Sigmoid colon (tissue), 7 donors: ENCODE data around the gene USP2. TPM values are rescaled to one million over a fixed set of nuclear protein-coding genes. Genes with fewer than 3 reads are reported as not detected.
A peak's percentile ranks its signal among the peaks of the same experiment; 100 is the strongest.

Experiments used
- DNase-seq: peaks from one replicate; pipeline ENCODE4 v3.0.0-alpha.2; 2019
- H3K27ac ChIP-seq, 4 donors: fragments of 200-600 bp; sonication (generic); one replicate each; pipeline ENCODE4 v1.5.1; 2016 to 2019; ENCODE audit warnings: mild to moderate bottlenecking in 1 of 4
- H3K27me3 ChIP-seq, 3 donors: fragments of 200-600 bp; sonication (generic); one replicate each; pipeline ENCODE4 v1.5.1; 2019; ENCODE audit warnings: mild to moderate bottlenecking in 1 of 3
- H3K36me3 ChIP-seq, 4 donors: fragments of 200-600 bp; sonication (generic); one replicate each; pipeline ENCODE4 v1.5.1; 2016 to 2019
- H3K4me1 ChIP-seq, 4 donors: fragments of 200-600 bp; sonication (generic); one replicate each; pipeline ENCODE4 v1.5.1; 2017 to 2019
- H3K4me3 ChIP-seq, 4 donors: fragments of 200-600 bp; sonication (generic); one replicate each; pipeline ENCODE4 v1.5.1; 2017 to 2019; ENCODE audit warnings: mild to moderate bottlenecking in 2 of 4, moderate library complexity in 1 of 4
- H3K9me3 ChIP-seq, 4 donors: fragments of 200-600 bp in 3 of 4; sonication (generic) in 3 of 4; one replicate each; pipeline versions ENCODE4 v1.5.1 to v1.6.1; 2013 to 2019
- EP300 ChIP-seq, 4 donors: sonication (generic); formaldehyde crosslinking; IDR thresholded peaks; one replicate each; pipeline ENCODE4 v1.6.1; 2017; ENCODE audit warnings: antibody characterized with exemption in 4 of 4
- POLR2A ChIP-seq, 2 donors: fragments of 450-650 bp; IDR thresholded peaks; one replicate each; pipeline ENCODE4 v1.6.1; 2016; ENCODE audit warnings: antibody characterized with exemption in 2 of 2, mild to moderate bottlenecking in 2 of 2, moderate library complexity in 2 of 2
- POLR2AphosphoS5 ChIP-seq, 4 donors: sonication (generic); formaldehyde crosslinking; IDR thresholded peaks; one replicate each; pipeline ENCODE4 v1.6.1; 2017; ENCODE audit warnings: antibody characterized with exemption in 4 of 4
- WGBS, 2 donors: extraction: QIAGEN DNeasy Blood & Tissue Kit; methylation state at CpG; one replicate each; pipeline ENCODE4 v1.1.7; 2013; 5-methylcytosine and 5-hydroxymethylcytosine counted together
- intact Hi-C: fragments of 100-400 bp; cut with DNase I; formaldehyde crosslinking; loops from one replicate; pipeline ENCODE4 v1.15.1; 2023
- polyA plus RNA-seq, 3 donors: library from polyadenylated mRNA; stranded (reverse); fragments of 200-250 nt; gene quantifications; one replicate each; pipeline ENCODE4 v1.2.3, GENCODE V29; 2013
- total RNA-seq, 4 donors: library from RNA; depleted of rRNA; stranded (reverse); fragments of >200 nt; gene quantifications; one replicate each; pipeline ENCODE4 v1.1.0, GENCODE V29; 2016
- TF ChIP-seq, protein P1 (sequence below), 4 experiments: fragments of 450-650 bp in 3 of 4; fragments of 200-600 bp in 1 of 4; IDR thresholded peaks; one replicate each; pipeline ENCODE4 v1.5.1; 2016 to 2019; ENCODE audit warnings: antibody characterized with exemption in 4 of 4, mild to moderate bottlenecking in 3 of 4, moderate library complexity in 2 of 4
- donor health status: healthy with polysubstance abuse.
- donor health status: Bipolar disorder and iron deficiency.
- donor health status: healthy.

Gene USP2
- total and polyA plus RNA-seq, 7 donors = 0.71 to 13.2 (median 1.9) TPM

DNA sequence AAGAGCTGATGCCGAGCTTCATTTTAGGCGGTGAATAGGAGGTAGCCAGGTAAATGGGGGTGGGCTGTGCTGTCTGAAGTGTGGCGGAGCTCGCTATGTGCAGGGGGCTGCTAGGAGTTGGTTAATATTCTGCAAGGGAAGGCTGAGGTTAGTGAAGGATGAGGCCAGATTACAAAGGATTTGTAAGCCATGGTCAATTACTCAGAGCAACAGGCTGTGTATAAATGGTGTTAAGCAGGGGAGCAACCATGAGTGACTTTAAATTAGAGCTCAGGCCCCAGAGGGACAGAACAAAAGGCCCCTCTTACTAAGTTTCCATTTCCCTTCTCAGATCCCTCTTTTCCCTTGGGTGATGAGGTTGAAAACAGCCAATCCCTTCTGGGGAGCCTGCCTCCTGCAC lies 57.3 kb downstream of the USP2 start:
- Histone ChIP-seq H3K36me3 (no peaks in the 10 kb centered on the region), H3K27me3 (no peaks in the 10 kb centered on the region), H3K9me3 (no peaks in the 10 kb centered on the region), H3K4me3 (no peak overlapping the region), H3K27ac (peak overlapping the region in 3 of 4 donors; percentile 69 to 99 (median 94)), H3K4me1 (peaks cover 0 to 45% (median 38%) of the 10 kb centered on the region in 4 donors)
- WGBS, 2 donors = 58 to 74% methylated on average over 4 of the region's 4 CpGs
- intact Hi-C loops = no loop called here
- TF ChIP-seq EP300 (IDR thresholded peaks at IDR 0.05) (no peak), POLR2A (IDR thresholded peaks at IDR 0.05) (no peak), POLR2AphosphoS5 (IDR thresholded peaks at IDR 0.05) (no peak)
- TF ChIP-seq, protein P1, sequence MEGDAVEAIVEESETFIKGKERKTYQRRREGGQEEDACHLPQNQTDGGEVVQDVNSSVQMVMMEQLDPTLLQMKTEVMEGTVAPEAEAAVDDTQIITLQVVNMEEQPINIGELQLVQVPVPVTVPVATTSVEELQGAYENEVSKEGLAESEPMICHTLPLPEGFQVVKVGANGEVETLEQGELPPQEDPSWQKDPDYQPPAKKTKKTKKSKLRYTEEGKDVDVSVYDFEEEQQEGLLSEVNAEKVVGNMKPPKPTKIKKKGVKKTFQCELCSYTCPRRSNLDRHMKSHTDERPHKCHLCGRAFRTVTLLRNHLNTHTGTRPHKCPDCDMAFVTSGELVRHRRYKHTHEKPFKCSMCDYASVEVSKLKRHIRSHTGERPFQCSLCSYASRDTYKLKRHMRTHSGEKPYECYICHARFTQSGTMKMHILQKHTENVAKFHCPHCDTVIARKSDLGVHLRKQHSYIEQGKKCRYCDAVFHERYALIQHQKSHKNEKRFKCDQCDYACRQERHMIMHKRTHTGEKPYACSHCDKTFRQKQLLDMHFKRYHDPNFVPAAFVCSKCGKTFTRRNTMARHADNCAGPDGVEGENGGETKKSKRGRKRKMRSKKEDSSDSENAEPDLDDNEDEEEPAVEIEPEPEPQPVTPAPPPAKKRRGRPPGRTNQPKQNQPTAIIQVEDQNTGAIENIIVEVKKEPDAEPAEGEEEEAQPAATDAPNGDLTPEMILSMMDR (IDR thresholded peaks at IDR 0.05) = no peak
- DNase-seq = no peak

DNA sequence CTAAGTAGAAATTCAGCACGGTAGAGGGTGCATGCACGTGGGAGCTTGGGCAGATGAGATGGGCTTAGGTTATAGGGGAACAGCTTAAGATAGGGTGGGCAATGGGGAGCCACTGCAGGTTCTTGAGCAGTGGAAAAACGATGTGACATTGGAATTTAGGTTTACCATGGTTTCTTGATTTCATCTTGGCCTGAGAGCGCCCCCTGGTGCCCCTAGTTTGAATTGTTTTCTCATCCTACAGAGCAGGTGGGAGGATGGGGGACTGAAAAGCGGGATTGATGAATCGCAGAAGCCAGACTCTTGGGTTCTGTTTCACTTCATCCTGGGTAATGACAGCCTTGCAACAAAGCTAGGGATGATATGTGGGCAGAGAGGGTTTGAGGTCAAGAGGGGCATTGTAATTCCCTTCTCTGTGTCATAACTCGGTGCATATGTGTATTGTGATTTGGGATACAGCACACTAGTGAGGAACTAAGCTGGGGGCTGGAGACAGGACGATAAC lies 57.9 kb downstream of the USP2 start:
- no peak overlapping the region for H3K4me3 ChIP-seq
- H3K36me3 ChIP-seq = no peaks in the 10 kb centered on the region
- intact Hi-C loops = loop anchor here (1.0 kb wide), 1 partner anchor 117 kb away; the partner anchor contains the start of gene CBL
- WGBS, 2 donors = 16 to 19% methylated on average over 8 of the region's 8 CpGs
- no peaks in the 10 kb centered on the region for H3K27me3 ChIP-seq
- TF ChIP-seq, protein P1 (IDR thresholded peaks at IDR 0.05) = peak; percentile 78 to 86 (median 84)
- TF ChIP-seq POLR2A (IDR thresholded peaks at IDR 0.05) = no peak
- TF ChIP-seq EP300 (IDR thresholded peaks at IDR 0.05) = peak in 3 of 4 donors; percentile 13 to 85 (median 58)
- peak; percentile 86 to 98 (median 93) for TF ChIP-seq POLR2AphosphoS5 (IDR thresholded peaks at IDR 0.05)
- H3K9me3 ChIP-seq = no peaks in the 10 kb centered on the region
- H3K27ac ChIP-seq = peak overlapping the region; percentile 69 to 99 (median 96)
- peak; percentile 91 for DNase-seq
- peaks cover 0 to 51% (median 44%) of the 10 kb centered on the region in 4 donors for H3K4me1 ChIP-seq

DNA sequence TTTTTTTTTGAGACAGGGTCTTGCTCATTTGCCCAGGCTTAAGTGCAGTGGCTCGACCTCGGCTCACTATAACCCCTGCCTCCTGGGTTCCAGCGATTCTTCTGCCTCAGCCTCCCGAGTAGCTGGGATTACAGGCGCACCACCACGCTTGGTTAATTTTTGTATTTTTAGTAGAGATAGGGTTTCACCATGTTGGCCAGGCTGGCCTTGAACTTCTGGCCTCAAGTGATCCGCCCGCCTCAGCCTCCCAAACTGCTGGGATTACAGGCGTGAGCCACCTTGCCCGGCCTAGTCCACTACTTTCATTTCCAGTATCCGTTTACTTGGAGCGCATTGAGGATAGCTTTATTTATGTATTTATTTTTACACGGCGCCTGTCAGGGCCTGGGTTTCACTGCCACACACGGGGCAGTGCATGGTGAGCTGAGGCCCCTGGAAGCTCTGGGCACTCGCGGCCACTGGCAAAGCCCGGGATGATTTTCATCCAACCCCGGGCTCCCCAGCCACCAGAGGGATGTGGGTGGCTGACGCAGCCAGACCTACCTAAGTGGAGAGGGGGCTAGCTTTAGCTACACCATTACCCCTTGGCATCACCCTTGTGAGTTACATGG lies 58.5 kb downstream of the USP2 start:
- H3K9me3 ChIP-seq = no peaks in the 10 kb centered on the region
- no peaks in the 10 kb centered on the region for H3K27me3 ChIP-seq
- DNase-seq = no peak
- no peaks in the 10 kb centered on the region for H3K36me3 ChIP-seq
- peak overlapping the region; percentile 93 to 99 (median 96) for H3K27ac ChIP-seq
- intact Hi-C loops = loop anchor here (1.0 kb wide), 2 partner anchors 13 to 117 kb away; partner anchors contain the start of gene CBL
- no peak overlapping the region for H3K4me3 ChIP-seq
- peaks cover 0 to 57% (median 50%) of the 10 kb centered on the region in 4 donors for H3K4me1 ChIP-seq
- WGBS, 2 donors = 79 to 88% methylated on average over 20 of the region's 20 CpGs
- TF ChIP-seq, protein P1 (IDR thresholded peaks at IDR 0.05) = no peak
- TF ChIP-seq POLR2AphosphoS5 (IDR thresholded peaks at IDR 0.05) (no peak), POLR2A (IDR thresholded peaks at IDR 0.05) (no peak), EP300 (IDR thresholded peaks at IDR 0.05) (no peak)

DNA sequence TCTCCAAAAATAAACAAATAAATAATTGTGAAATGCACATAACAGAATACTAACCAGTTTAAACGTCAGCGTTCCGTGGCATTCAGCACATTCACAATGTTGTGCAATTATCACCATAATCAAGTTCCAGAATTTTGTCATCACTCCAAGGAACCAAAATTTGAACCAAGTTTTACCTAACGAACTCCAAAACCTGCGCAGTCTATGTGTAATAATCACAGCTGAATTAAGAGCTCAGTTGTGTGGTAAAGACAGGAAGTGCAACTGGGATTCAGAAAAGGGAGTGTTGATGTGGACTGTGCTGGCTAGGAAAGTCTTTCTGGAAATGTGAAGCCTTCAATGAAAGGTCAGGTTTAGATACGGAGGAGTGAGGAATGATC lies 59.1 kb downstream of the USP2 start:
- Histone ChIP-seq H3K9me3 (no peaks in the 10 kb centered on the region), H3K27ac (peak overlapping the region; percentile 93 to 99 (median 96)), H3K36me3 (no peaks in the 10 kb centered on the region), H3K27me3 (no peaks in the 10 kb centered on the region), H3K4me1 (peaks cover 0 to 63% (median 57%) of the 10 kb centered on the region in 4 donors), H3K4me3 (no peak overlapping the region)
- TF ChIP-seq EP300 (IDR thresholded peaks at IDR 0.05) = no peak
- TF ChIP-seq, protein P1 (IDR thresholded peaks at IDR 0.05) = no peak
- TF ChIP-seq POLR2AphosphoS5 (IDR thresholded peaks at IDR 0.05) = no peak
- no peak for TF ChIP-seq POLR2A (IDR thresholded peaks at IDR 0.05)
- no peak for DNase-seq
- intact Hi-C loops = loop anchor here (1.0 kb wide), 1 partner anchor 14 kb away; no protein-coding TSS in a partner anchor
- 58 to 74% methylated on average over 6 of the region's 6 CpGs for WGBS, 2 donors
